GM20431 (cell line): ENCODE data around the gene ZNF503.

Experiments used
- in situ Hi-C: fragments of 300-500 bp; cut with MseI, MboI; formaldehyde crosslinking; loops from one replicate; pipeline ENCODE4 v1.15.0; 2020; ENCODE audit warnings: low sequenced_read_pairs; ENCODE audit not compliant: unreplicated experiment

ZNF503 gene

DNA sequence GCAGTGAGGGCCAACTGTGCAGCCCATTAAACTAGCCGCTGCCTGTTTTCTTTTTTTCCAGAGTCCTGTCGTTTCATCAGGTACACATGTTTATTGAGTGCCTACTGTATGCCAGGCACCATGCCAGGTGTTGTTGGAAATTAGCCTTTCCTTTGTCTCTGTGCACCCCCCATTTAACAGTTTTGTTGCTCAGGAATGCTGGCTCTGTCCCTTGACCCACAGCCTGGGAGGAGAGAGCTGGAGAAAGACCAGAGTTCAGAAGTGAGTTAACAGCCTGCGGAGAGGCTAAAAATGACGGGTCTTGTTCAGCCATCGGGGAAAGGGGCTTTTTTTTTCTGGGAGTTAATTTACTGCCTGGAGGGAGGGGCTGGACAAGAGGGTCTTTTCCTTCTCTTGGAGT lies 31.2 kb upstream of the ZNF503 start:
- in situ Hi-C loops = no loop called here

DNA sequence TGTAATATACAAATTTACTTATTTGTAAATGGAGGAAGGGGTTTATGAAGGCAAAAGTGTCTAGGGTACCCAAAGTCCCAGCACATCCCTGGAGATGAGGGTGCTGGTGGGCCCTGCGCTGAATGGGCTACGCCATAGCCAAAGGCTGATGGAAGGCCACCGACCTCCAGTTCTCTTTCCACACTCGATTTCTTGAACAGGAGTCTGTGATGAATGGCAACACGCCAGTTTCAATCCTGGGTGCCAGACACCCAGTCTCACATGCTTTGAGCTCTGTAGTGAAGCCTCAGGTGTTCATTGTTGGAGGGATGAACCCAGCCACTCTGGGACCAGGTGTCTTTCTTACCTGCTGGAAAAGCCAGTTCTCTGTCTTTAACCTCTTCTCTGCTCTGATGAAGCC lies 30.6 kb upstream of the ZNF503 start:
- in situ Hi-C loops = no loop called here

DNA sequence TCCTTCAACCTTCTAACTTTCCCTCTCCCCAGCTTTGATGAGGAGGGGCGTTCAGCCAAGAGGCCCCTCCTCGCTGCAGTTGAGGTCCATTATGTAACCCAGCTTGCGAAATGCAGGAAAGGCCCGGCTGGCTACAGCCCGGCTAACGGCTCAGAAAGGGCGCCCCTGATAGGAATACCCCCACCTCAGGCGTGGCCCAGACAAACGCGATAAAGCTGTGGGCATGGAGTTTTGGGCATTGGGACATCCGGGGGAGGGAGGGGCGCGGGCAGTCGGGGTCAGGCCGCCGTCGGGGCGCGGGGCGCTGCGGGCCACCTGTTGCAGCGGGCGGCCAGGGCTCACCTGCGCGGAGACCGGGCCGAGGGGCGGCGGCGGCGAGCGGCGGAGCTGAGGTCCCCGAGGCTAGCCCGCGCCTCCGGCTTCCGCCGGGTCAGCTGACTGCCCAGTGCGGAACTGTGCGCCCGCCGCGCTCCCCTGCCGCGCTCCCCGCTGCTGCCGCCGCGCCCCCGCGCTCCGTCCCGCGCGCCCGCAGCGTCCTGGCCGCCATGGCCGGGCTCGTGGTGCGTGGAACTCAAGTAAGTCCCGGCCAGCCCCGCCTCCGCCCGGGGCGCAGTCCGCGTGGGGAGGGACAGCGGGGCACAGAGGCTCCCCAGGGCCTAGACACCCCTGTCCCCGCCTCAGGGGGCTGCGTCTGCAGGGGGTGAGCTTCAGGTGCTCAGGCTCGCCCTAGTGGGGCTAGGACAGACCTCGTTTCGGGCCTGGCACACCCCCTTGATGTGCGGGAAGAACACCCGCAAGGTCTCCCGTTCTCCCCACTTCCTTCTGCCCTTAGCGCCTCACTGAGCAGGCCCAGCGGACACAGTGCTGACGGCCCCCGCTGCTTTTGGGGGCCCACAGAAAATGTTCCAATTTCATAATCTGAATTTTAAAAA lies 29.9 kb upstream of the ZNF503 start, which contains the start of gene LRMDA:
LRMDA (plus strand) TSS at position 445 of the 932 bp plus-strand sequence.
- in situ Hi-C loops = no loop called here

DNA sequence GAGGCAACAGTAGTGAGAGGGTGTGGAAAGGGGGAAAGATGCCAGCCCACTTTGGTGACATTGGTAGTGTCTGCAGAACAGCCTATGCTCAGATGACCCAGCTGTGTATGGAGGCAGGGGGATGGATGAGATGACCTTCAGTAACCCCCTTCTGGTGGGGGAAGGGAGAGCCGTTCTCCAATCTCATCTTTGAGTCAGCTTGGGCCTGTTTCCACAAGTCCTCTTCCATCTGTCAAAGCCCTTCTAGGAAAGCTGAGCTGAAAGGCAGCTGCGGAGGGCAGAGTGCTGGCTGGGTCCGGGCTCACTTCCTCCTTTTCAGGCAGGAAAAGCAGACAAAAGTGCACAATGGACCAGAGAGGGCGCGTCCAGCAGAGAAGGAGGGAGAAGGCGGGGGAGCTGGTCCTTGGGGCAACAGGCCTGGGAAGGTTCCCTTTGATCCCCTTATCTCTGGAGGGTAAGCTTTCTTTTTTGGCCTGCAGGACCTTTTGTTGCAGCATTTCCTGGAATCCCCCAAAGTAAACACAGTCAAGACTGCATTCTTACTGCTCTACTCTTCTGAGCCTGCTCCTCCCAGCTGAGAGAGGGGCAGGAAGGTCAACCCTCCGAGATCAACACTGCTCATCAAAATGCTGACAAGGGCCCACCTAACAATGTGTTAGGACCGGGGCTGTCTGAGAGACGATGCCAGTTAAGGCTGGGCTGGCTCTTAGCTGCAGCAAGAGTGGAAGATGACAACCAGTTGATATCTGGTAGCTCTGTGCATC lies 28.6 kb upstream of the ZNF503 start:
- in situ Hi-C loops = no loop called here

DNA sequence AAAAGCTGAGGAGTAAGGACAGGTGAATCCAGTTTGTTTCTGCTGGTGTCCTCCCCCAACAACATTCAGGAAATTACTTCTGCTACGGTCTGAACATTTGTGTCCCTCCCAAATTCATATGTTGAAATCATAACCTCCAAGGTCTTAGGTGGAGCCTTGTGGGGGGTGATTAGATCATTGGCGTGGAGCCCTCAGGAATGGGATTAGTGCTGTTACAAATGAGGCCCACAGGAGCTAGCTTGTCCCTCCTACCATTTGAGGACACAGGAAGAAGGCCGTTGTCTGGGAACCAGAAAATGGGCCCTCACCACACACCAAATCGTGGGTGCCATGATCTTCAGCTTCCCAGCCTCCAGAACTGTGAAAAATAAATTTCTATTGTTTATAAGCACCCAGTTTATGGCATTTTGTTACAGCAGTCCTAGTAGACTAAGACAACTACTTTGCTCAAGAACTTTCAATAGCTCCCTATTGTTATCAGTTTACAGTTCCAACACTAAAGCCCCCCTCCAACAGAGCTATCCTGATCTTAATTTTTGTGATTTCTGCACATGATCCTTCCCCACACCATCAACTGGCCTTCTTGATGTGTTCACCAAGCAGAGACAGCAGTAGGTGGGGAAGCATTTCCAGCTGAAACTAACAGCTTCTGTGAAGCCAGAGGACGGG lies 27.7 kb upstream of the ZNF503 start:
- in situ Hi-C loops = no loop called here

DNA sequence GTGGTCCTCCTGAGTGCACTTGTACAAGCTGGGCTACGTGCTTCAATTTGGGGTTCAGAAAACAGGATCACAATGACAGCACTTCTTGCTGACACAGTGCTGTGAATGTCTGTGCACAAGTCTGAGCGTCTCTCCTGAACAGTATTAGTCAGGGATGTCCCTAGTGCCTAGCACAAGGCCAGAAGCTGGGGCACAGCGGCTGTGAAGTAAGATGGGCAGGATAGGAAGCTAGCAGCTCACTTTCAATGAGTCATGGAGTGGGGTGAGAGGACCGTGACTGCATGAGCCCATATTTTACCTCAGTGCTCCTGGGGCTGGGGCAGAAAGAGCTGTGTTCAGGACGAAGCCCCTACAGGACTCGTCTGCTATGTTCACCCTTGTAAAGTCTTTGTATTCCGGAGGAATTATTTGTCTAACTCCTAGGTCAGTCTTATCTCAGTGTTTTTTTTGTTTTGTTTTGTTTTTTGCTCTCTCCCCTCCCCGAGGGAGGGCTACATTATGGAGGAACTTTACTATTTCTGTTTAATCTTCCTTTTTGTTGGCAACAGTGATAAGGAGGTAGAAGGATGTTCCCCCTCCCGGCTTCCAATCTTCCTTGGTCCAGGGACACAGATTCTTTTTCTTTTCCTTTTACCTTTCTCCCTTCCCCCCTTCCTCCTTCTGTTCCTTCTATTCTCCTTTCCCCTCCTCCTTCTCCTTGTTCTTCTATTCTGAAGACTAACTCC lies 27.0 kb upstream of the ZNF503 start:
- in situ Hi-C loops = no loop called here

DNA sequence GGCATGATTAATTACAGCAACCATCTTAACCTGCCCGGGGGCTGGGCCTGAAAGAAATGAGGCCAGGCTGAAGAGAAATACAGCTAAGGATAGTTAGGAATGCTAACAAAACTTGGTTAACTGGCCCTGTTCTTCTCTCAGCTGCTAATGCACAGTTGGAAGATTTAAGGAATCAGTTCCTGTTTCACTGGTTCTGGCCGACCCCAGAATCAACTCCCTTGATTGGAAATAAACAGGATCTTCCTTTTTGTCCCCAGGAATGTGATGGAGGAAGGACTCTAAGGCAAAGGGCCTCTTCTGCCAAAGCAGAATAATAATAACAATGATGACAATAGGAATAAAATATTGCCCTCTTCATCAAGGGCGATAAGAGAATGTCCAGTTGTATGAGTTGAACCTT lies 26.4 kb upstream of the ZNF503 start:
- in situ Hi-C loops = no loop called here

DNA sequence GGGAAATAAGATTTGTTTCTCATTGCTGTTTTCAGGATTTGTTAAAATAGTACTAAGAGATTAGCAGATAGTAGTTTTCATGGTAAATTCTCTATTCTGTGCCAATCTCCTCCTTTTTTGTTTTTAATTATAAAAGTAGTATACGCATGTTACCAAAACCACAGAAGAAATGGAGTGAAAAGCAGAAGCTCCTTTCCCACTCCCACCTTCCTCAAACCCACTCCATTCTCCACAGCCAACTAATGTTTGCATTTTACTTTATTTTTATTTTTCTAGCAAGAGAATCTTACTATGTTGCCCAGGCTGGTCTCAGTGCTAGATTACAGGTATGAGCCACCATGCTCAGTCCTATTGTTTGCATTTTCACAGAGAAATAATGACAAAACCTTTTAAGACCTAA lies 25.3 kb upstream of the ZNF503 start:
- in situ Hi-C loops = no loop called here

DNA sequence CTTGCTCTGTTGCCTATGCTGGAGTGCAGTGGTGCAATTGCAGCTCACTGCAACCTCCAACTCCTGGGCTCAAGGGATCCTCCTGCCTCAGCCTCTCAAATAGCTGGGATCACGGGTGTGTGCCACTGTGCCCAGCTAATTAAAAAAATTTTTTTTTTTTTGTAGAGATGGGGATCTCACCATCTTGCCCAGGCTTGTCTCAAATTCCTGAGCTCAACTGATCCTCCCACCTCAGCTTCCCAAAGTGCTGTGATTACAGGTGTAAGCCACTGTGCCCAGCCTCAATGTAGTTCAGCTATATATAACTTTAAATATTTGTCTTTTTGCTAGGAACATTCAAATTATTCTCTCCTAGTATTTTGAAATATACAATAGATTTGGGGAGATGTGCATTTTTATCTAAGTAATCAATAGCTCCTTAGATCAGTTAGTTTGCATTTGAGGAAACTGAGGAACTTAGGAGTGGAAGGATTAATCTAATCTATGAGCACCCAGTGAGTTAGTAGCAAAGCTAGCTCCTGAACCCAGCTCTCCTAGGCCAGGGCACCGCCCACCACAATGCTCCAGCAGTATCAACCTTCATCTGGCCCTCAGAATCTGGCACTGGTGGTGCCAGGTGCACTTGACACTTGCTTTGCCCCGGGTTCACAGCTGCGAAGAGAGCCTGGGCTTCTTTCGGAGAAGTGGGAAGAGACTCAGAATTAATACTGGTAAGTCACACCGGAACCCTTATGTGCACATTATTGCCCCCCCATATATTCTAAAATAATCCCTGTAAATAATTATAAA lies 23.9 kb upstream of the ZNF503 start:
- in situ Hi-C loops = no loop called here

DNA sequence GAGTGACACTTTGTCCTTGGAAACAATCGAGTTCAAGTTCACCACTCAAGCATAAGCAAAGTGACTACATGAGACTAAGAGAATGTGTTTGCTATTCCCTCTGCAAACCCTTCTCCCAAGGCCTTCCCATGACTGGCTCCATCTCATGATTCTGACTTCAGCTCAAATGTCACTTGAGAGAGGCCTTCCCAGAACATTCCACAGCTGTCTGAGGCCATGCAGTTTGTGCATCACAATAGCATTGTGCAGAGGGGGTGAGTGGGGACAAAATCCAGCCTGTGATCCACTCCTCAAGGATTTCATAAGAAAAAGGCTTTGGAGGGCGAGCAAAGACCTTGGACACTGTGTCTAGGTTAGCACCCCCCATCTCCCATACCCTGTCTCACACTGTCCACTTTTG lies 23.0 kb upstream of the ZNF503 start:
- in situ Hi-C loops = loop anchor here (25.0 kb wide), 1 partner anchor 188 kb away; no protein-coding TSS in a partner anchor

DNA sequence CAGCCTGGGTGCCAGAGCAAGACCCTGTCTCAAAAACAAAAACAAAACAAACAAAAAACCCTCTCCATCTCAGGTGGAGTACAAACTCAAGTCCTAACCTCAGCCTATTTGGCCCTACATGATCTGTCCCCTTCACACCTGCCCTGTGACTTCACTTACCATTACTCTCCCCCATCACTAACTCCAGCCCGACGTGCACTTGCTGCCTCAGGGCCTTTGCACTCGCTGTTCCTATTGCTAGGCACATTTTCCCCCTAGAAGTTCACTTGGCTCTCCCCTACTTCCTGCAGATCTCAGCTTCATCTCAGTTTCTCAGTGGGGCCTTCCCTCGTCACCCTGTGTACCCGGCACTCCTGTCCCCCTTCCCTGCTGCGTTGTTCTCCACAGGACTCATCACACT lies 21.3 kb upstream of the ZNF503 start:
- in situ Hi-C loops = loop anchor here (25.0 kb wide), 1 partner anchor 189 kb away; no protein-coding TSS in a partner anchor

DNA sequence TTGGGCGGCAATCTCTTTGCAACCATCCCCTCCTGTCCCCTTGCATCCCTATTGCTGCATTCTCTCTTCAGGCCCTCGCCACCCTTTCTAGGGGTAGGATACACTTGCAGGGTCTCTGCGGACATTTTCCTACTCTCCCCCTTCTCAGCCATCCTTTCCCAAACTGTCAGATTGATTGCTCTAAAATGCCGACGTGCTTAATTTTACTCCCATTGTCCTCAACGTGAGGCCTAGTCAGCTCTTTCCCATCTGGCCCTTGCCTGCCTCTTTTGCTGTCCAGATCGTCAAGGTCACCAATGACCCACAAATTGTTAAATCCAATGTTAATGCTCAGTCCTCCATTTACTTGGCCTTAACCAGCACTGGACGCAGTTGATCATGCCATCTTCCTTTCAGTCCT lies 17.1 kb upstream of the ZNF503 start:
- in situ Hi-C loops = loop anchor here (25.0 kb wide), 1 partner anchor 194 kb away; no protein-coding TSS in a partner anchor

DNA sequence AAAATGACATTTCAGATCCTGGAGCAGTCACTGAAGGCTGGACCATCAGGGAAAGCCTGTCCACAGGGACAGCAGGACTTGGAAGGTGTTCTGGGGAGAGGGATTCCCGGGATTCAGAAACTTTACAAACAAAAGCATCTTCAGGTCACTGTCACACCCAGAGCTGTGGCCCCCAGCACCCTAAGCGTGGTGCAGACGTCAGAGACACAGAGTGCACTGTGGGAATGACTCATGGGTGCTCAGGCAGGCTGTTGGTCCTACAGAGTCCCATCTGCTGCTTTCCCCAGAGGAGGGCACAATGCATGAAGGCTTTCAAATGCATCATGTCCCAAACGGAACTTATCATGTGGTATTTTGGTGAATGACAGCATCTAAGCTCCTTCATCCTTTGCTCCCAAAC lies 16.7 kb upstream of the ZNF503 start:
- in situ Hi-C loops = loop anchor here (25.0 kb wide), 1 partner anchor 194 kb away; no protein-coding TSS in a partner anchor

DNA sequence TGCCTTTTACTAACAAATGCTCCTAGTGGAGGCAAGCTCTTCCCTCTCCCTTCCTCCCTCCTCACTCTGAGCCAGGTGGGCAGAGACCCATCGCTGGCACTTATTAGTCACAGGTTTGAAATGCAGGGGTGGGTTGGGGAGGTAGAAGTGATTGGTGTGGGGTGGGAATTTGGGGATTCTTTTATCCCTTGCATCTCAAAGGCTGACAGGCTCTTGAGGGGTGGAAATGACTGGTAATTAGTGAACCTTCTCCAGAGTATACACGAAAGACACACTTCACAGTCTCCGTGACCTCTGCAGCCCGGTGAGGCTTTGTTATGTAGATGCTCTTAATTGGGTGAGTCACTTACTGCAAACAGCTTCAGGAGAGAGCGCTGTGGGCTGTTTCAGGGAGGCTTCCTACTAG lies 16.0 kb upstream of the ZNF503 start:
- in situ Hi-C loops = loop anchor here (25.0 kb wide), 1 partner anchor 195 kb away; no protein-coding TSS in a partner anchor

DNA sequence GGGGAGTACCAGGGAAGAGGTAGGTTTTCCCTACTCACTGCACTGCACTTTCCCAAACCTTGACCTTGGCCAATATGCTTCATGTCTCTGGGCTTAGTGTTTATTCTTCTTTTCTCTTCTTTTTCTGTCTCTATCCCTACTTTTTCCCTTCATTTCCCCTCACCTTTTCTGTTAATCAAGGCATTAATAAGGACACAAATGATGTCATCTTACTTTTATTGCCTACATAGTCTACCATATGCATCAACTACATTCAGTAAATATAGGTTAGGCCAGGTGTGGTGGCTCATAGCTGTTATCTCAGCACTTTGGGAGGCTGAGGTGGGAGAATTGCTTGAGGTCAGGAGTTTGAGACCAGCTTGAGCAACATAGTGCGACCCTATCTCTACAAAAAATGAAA lies 13.0 kb upstream of the ZNF503 start:
- in situ Hi-C loops = loop anchor here (25.0 kb wide), 1 partner anchor 198 kb away; no protein-coding TSS in a partner anchor

DNA sequence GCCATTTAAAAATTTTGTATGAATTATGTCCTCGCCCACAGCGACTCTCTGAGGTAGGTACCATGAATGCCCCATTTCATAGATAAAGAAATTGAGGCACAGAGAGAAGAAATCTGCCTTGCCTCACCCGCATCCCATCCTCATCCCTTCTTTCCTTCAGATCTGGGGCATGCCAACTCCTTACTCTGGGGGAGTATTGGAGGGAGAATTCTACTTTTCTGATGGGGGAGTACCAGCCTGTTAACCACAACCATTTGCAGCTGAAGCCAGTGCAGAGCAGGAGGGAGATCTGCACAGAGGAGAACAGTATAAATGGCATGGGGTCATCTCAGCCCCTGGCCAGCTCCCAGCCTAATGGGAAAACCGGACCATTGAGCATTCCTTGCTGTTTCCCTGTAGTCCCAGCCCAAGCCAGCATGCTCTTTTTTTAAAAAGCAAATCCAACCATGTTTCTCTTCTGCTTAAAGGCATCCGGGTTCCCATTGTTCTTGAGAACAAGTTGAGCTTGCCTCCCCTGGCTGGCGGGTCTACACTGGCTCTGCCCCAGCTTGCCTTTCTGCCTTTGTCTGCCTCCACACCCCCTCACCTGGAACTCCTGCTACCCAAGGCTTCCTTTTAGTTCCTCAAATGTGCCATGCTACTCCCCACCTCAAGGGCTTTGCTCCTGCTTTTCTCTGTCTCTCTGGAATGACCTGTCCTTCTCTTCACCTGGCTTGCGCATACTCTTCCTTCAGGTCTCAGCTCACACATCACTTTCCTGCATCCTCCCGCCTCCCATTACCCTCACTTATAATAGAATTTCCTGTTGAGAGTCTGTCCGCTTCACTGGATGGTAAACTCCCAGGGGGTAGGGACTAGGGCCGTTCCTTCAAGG lies 8.8 kb upstream of the ZNF503 start:
- in situ Hi-C loops = loop anchor here (25.0 kb wide), 1 partner anchor 202 kb away; no protein-coding TSS in a partner anchor

DNA sequence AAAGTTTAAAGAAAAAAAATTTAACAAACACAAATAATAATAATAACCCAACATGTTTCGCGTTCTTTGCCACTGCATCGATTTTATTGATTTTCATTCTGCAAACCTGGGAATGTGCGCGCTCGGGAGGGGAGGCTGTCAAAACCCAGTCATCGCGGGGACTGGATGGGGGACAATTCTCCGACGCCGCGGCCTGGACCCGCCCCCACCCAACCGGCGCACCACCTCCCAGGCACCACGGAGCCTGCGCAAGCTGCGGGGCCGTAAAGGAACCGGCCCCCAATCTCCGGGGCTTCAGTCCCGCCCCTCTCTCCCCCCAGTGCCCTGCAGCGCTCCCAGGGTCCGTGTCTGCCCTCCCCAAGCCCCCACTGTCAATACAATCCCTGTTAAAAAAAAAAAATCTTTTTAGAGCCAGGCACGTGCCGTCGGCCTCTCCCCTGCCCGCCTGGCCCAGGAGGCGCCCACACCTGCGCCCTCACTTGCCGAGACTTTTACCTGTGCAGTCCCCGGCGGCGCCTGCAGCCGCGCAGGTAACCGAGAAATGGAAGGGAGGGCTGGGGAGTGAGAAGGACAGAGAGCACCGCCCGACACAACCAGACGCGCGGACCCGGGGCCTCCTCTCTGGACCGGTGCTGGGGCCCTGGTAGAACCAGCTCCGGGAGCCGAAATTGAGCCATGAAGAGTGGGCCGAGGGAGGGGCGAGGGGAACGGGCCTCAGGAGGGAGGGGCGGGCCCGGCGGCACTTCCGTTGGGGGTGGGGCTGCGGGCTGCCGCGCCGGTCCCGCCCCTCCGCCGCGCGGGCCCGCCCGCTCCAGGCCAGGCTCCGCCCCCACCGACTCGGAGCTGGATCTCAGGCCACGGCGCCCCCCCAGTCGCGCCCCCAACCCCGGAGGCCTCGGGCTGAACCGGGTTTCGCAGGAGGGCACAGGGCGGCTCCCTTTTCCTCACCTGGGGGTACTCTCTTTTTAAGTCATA lies 7.6 kb upstream of the ZNF503 start:
- in situ Hi-C loops = loop anchor here (25.0 kb wide), 1 partner anchor 203 kb away; no protein-coding TSS in a partner anchor
